Stimulated activated naive B cell treated with anti-CD40 and anti-IgM and Interleukin-4, amounts not matched to agents 10 μg/mL and 1 μg/mL and 100 μg/mL, for 72 hours (primary cell): ENCODE measurements around the gene MYADML2.
A peak's percentile ranks its signal among the peaks of the same experiment; 100 is the strongest.

ENCODE experiments used
- ATAC-seq, 2 donors: fragments of 150-1000 bp; cut with Tn5 transposase; replicated peaks; 2 replicates each; pipeline ENCODE4 v1.10.0; 2021; ENCODE audit warnings: moderate library complexity in 1 of 2
- DNase-seq: peaks from one replicate; pipeline ENCODE4 v3.0.0; 2021
- H3K27ac Mint-ChIP-seq: one replicate; pipeline ENCODE4 v1.8.0; 2022; ENCODE audit warnings: mild to moderate bottlenecking, mixed read lengths
- H3K27me3 Mint-ChIP-seq, 2 donors: one replicate each; pipeline ENCODE4 v1.8.0; 2022; ENCODE audit warnings: mixed read lengths in 2 of 2
- H3K36me3 Mint-ChIP-seq, 2 donors: one replicate each; pipeline ENCODE4 v1.8.0; 2022; ENCODE audit warnings: mixed read lengths in 2 of 2, mild to moderate bottlenecking in 1 of 2
- H3K4me1 Mint-ChIP-seq, 2 donors: one replicate each; pipeline ENCODE4 v1.8.0; 2022; ENCODE audit warnings: mixed read lengths in 2 of 2, mild to moderate bottlenecking in 1 of 2
- H3K4me3 Mint-ChIP-seq, 2 donors: one replicate each; pipeline ENCODE4 v1.8.0; 2022; ENCODE audit warnings: mild to moderate bottlenecking in 2 of 2, mixed read lengths in 2 of 2, moderate library complexity in 1 of 2
- H3K9me3 Mint-ChIP-seq, 2 donors: one replicate each; pipeline ENCODE4 v1.8.0; 2022; ENCODE audit warnings: mixed read lengths in 2 of 2, mild to moderate bottlenecking in 1 of 2

MYADML2 gene

GRCh38 chr17:81903896-81904599, 43.0 kb downstream of the MYADML2 start:
- ATAC-seq (no peak), DNase-seq (no peak)
- Mint-ChIP-seq H3K27ac (peak overlapping the region; percentile 39), H3K4me1 (peaks cover 0 to 6% of the 10 kb centered on the region in 2 donors), H3K36me3 (peaks cover 40 to 50% of the 10 kb centered on the region in 2 donors), H3K4me3 (no peak overlapping the region), H3K9me3 (no peaks in the 10 kb centered on the region), H3K27me3 (peaks cover 8 to 16% of the 10 kb centered on the region in 2 donors)

- H3K9me3 Mint-ChIP-seq: no peaks in the 10 kb centered on the region
- H3K4me3 Mint-ChIP-seq: no peak overlapping the region
- no peak overlapping the region for H3K27ac Mint-ChIP-seq
- ATAC-seq (no peak), DNase-seq (no peak)
- H3K36me3 Mint-ChIP-seq: peaks cover 37 to 50% of the 10 kb centered on the region in 2 donors
- peaks cover 0 to 6% of the 10 kb centered on the region in 2 donors for H3K4me1 Mint-ChIP-seq
- H3K27me3 Mint-ChIP-seq: peaks cover 8 to 16% of the 10 kb centered on the region in 2 donors
Measured at GRCh38 chr17:81903415-81903831, 43.6 kb downstream of the MYADML2 start.

- H3K4me3 Mint-ChIP-seq: peak overlapping the region in 1 of 2 donors; percentile 8
- H3K27ac Mint-ChIP-seq: no peak overlapping the region
- peaks cover 0 to 6% of the 10 kb centered on the region in 2 donors for H3K4me1 Mint-ChIP-seq
- H3K9me3 Mint-ChIP-seq: no peaks in the 10 kb centered on the region
- ATAC-seq (peak; percentile 42 to 57), DNase-seq (no peak)
- H3K27me3 Mint-ChIP-seq: peaks cover 8 to 16% of the 10 kb centered on the region in 2 donors
- peaks cover 31 to 48% of the 10 kb centered on the region in 2 donors for H3K36me3 Mint-ChIP-seq
Measured at GRCh38 chr17:81902653-81903414, 44.2 kb downstream of the MYADML2 start.

GRCh38 chr17:81902023-81902652, 44.9 kb downstream of the MYADML2 start, which contains the start of gene NPB:
TSS of gene NPB (plus strand) at chr17:81902238. CDS start at chr17:81902278, 40 bp downstream.
- no peaks in the 10 kb centered on the region for H3K9me3 Mint-ChIP-seq
- ATAC-seq: peak; percentile 63 to 66
- peak within 1 kb of the TSS; percentile 8 to 22 for H3K4me3 Mint-ChIP-seq
- peaks cover 0 to 6% of the 10 kb centered on the region in 2 donors for H3K4me1 Mint-ChIP-seq
- H3K27me3 Mint-ChIP-seq: peaks cover 8 to 16% of the 10 kb centered on the region in 2 donors
- H3K27ac Mint-ChIP-seq: no peak within 1 kb of the TSS
- no peak for DNase-seq
- peaks cover 32 to 45% of the 10 kb centered on the region in 2 donors for H3K36me3 Mint-ChIP-seq

- H3K27me3 Mint-ChIP-seq: peaks cover 8 to 16% of the 10 kb centered on the region in 2 donors
- no peaks in the 10 kb centered on the region for H3K9me3 Mint-ChIP-seq
- H3K4me3 Mint-ChIP-seq: peak overlapping the region in 1 of 2 donors; percentile 22
- H3K27ac Mint-ChIP-seq: no peak overlapping the region
- DNase-seq (no peak), ATAC-seq (peak; percentile 15 to 33)
- H3K36me3 Mint-ChIP-seq: peaks cover 31 to 43% of the 10 kb centered on the region in 2 donors
- peaks cover 0 to 6% of the 10 kb centered on the region in 2 donors for H3K4me1 Mint-ChIP-seq
Measured at GRCh38 chr17:81901167-81902022, 45.6 kb downstream of the MYADML2 start.

GRCh38 chr17:81900181-81900820, 46.7 kb downstream of the MYADML2 start:
- peaks cover 0 to 6% of the 10 kb centered on the region in 2 donors for H3K4me1 Mint-ChIP-seq
- ATAC-seq (no peak), DNase-seq (no peak)
- H3K27me3 Mint-ChIP-seq: peaks cover 8 to 16% of the 10 kb centered on the region in 2 donors
- H3K36me3 Mint-ChIP-seq: peaks cover 37 to 51% of the 10 kb centered on the region in 2 donors
- no peak overlapping the region for H3K27ac Mint-ChIP-seq
- no peak overlapping the region for H3K4me3 Mint-ChIP-seq
- no peaks in the 10 kb centered on the region for H3K9me3 Mint-ChIP-seq

GRCh38 chr17:81899514-81900166, 47.4 kb downstream of the MYADML2 start:
- H3K4me1 Mint-ChIP-seq: peaks cover 0 to 6% of the 10 kb centered on the region in 2 donors
- peaks cover 8 to 16% of the 10 kb centered on the region in 2 donors for H3K27me3 Mint-ChIP-seq
- H3K4me3 Mint-ChIP-seq: no peak overlapping the region
- ATAC-seq (no peak), DNase-seq (no peak)
- H3K27ac Mint-ChIP-seq: peak overlapping the region; percentile 37
- no peaks in the 10 kb centered on the region for H3K9me3 Mint-ChIP-seq
- H3K36me3 Mint-ChIP-seq: peaks cover 40 to 51% of the 10 kb centered on the region in 2 donors

- Mint-ChIP-seq H3K4me3 (no peak overlapping the region), H3K36me3 (peaks cover 37 to 45% of the 10 kb centered on the region in 2 donors), H3K27me3 (peaks cover 8 to 16% of the 10 kb centered on the region in 2 donors), H3K4me1 (peaks cover under 1 to 6% of the 10 kb centered on the region in 2 donors), H3K27ac (no peak overlapping the region), H3K9me3 (no peaks in the 10 kb centered on the region)
- ATAC-seq (no peak), DNase-seq (no peak)
Measured at GRCh38 chr17:81898885-81899284, 48.1 kb downstream of the MYADML2 start.

GRCh38 chr17:81898029-81898866, 48.8 kb downstream of the MYADML2 start:
- H3K4me3 Mint-ChIP-seq: no peak overlapping the region
- peaks cover 33 to 42% of the 10 kb centered on the region in 2 donors for H3K36me3 Mint-ChIP-seq
- ATAC-seq (no peak), DNase-seq (no peak)
- peaks cover 8 to 16% of the 10 kb centered on the region in 2 donors for H3K27me3 Mint-ChIP-seq
- no peak overlapping the region for H3K27ac Mint-ChIP-seq
- no peaks in the 10 kb centered on the region for H3K9me3 Mint-ChIP-seq
- H3K4me1 Mint-ChIP-seq: peaks cover 6% of the 10 kb centered on the region in 2 donors

- Mint-ChIP-seq H3K9me3 (no peaks in the 10 kb centered on the region), H3K4me1 (peaks cover 0 to 7% of the 10 kb centered on the region in 2 donors), H3K36me3 (peaks cover 27 to 42% of the 10 kb centered on the region in 2 donors), H3K4me3 (no peak overlapping the region), H3K27me3 (peaks cover 0 to 4% of the 10 kb centered on the region in 2 donors), H3K27ac (no peak overlapping the region)
- no peak for DNase-seq
- no peak for ATAC-seq
Measured at GRCh38 chr17:81895400-81895799, 51.6 kb downstream of the MYADML2 start.

GRCh38 chr17:81891303-81891552, 55.8 kb downstream of the MYADML2 start:
- DNase-seq: no peak
- H3K27me3 Mint-ChIP-seq: no peaks in the 10 kb centered on the region
- peak; percentile 12 to 13 for ATAC-seq
- no peaks in the 10 kb centered on the region for H3K9me3 Mint-ChIP-seq
- peak overlapping the region; percentile 98 for H3K27ac Mint-ChIP-seq
- H3K36me3 Mint-ChIP-seq: peaks cover 38 to 43% of the 10 kb centered on the region in 2 donors
- H3K4me1 Mint-ChIP-seq: peaks cover 15 to 33% of the 10 kb centered on the region in 2 donors
- H3K4me3 Mint-ChIP-seq: peak overlapping the region; percentile 95 to 98
